RWPE1 (cell line): ENCODE data around the gene KLHL42.

Source experiments
- CTCF ChIA-PET: fragments of 350-600 bp; sonication (Branson Sonifier 250); formaldehyde crosslinking; extraction: SDS; loops from one replicate; lab custom pipeline; 2021; lab: Yijun Ruan, JAX
- POLR2A ChIA-PET: fragments of 400-600 bp; formaldehyde crosslinking; extraction: SDS; loops from one replicate; lab custom pipeline; 2020; ENCODE audit warnings: antibody characterized with exemption; ENCODE audit not compliant: low non-redundant PET; lab: Yijun Ruan, JAX
- DNase-seq: peaks from one replicate; pipeline ENCODE4 v3.0.0; 2012; ENCODE audit warnings: low spot score
- H3K27ac ChIP-seq: fragments of 450-650 bp; 2 replicates; pipeline ENCODE4 v1.5.1; 2017
- CTCF ChIP-seq: fragments of 450-650 bp; conservative IDR thresholded peaks from 2 replicates; pipeline ENCODE4 v1.5.1; 2017; ENCODE audit warnings: low read depth, mild to moderate bottlenecking

The KLHL42 gene

GRCh38 chr12:27779416-27779919 is 565 bp upstream of the KLHL42 start:
- H3K27ac ChIP-seq: peak overlapping the region; percentile 77
- no peak for DNase-seq
- no peak for TF ChIP-seq CTCF
- ChIA-PET CTCF (interaction anchor here (0.6 to 1.1 kb wide), 2 partner anchors 46 to 177 kb away, joined by 3 to 4 read pairs; no protein-coding TSS in a partner anchor), POLR2A (no interaction called here)

GRCh38 chr12:27780612-27781408 is 777 bp downstream of the KLHL42 start:
- peak; percentile 32 for DNase-seq
- ChIA-PET CTCF (interaction anchor here (0.9 to 1.1 kb wide), 2 partner anchors 47 to 418 kb away, joined by 3 to 4 read pairs; no protein-coding TSS in a partner anchor), POLR2A (no interaction called here)
- TF ChIP-seq CTCF: no peak
- H3K27ac ChIP-seq: peak overlapping the region; percentile 77

- no peak for DNase-seq
- no peak overlapping the region for H3K27ac ChIP-seq
- POLR2A ChIA-PET: no interaction called here
- CTCF ChIA-PET: no interaction called here
- no peak for TF ChIP-seq CTCF
Measured at GRCh38 chr12:27781680-27782079, 1.6 kb downstream of the KLHL42 start.

GRCh38 chr12:27782481-27782880 is 2.4 kb downstream of the KLHL42 start:
- TF ChIP-seq CTCF: no peak
- H3K27ac ChIP-seq: no peak overlapping the region
- DNase-seq: no peak
- ChIA-PET POLR2A (no interaction called here), CTCF (no interaction called here)

- DNase-seq: peak; percentile 30
- CTCF ChIA-PET: interaction anchor here (0.9 kb wide), 1 partner anchor 53 kb away, joined by 4 read pairs; no protein-coding TSS in a partner anchor
- no peak for TF ChIP-seq CTCF
- H3K27ac ChIP-seq: no peak overlapping the region
- POLR2A ChIA-PET: no interaction called here
Measured at GRCh38 chr12:27785882-27786570, 6.0 kb downstream of the KLHL42 start.

- no peak for TF ChIP-seq CTCF
- DNase-seq: no peak
- POLR2A ChIA-PET: no interaction called here
- H3K27ac ChIP-seq: no peak overlapping the region
- CTCF ChIA-PET: no interaction called here
Measured at GRCh38 chr12:27787559-27787958, 7.5 kb downstream of the KLHL42 start.
